GM23338 (cell line): Measurements from ENCODE around the gene ENC1.

ENCODE experiments used
- CREB1 ChIP-seq: fragments of 250-450 bp; sonication (Bioruptor Pico); IDR thresholded peaks from 2 replicates; pipeline ENCODE4 v1.5.0; 2020; ENCODE audit warnings: low read depth, mild to moderate bottlenecking, moderate library complexity
- CTCF ChIP-seq, 2 experiments: fragments of 200-600 bp in 1 of 2; sonication (generic) in 1 of 2; conservative IDR thresholded peaks; 2 replicates each; pipeline versions ENCODE4 v1.5.1 to v1.6.1; 2016 to 2017; ENCODE audit warnings: antibody characterized with exemption in 2 of 2, low read depth in 2 of 2, mild to moderate bottlenecking in 2 of 2, moderate library complexity in 1 of 2
- ETS1 ChIP-seq: IDR thresholded peaks from 2 replicates; pipeline ENCODE4 v1.6.1; 2016; ENCODE audit warnings: antibody characterized with exemption
- EZH2 ChIP-seq: fragments of 200-600 bp; sonication (generic); IDR thresholded peaks from one replicate; pipeline ENCODE4 v1.8.0; 2017; ENCODE audit warnings: antibody characterized with exemption, mild to moderate bottlenecking, low read depth; ENCODE audit not compliant: unreplicated experiment
- EZH2phosphoT487 ChIP-seq: fragments of 200-600 bp; sonication (generic); IDR thresholded peaks from one replicate; pipeline ENCODE4 v1.8.1; 2018; ENCODE audit warnings: antibody characterized with exemption; ENCODE audit not compliant: unreplicated experiment
- JUNB ChIP-seq: IDR thresholded peaks from one replicate; pipeline ENCODE4 v1.6.1; 2016; ENCODE audit warnings: antibody characterized with exemption; ENCODE audit not compliant: unreplicated experiment
- NANOG ChIP-seq: IDR thresholded peaks from 2 replicates; pipeline ENCODE4 v1.6.1; 2016; ENCODE audit warnings: antibody characterized with exemption, borderline replicate concordance
- POLR2AphosphoS5 ChIP-seq: IDR thresholded peaks from 2 replicates; pipeline ENCODE4 v1.6.1; 2016; ENCODE audit warnings: antibody characterized with exemption, low read depth
- REST ChIP-seq: IDR thresholded peaks from one replicate; pipeline ENCODE4 v1.6.1; 2018; ENCODE audit warnings: antibody characterized with exemption; ENCODE audit not compliant: unreplicated experiment
- STAT1 ChIP-seq: IDR thresholded peaks from one replicate; pipeline ENCODE4 v1.6.1; 2016; ENCODE audit warnings: antibody characterized with exemption; ENCODE audit not compliant: unreplicated experiment
- ZNF114 ChIP-seq: fragments of 250-450 bp; sonication (Bioruptor Pico); IDR thresholded peaks from 2 replicates; pipeline ENCODE4 v1.5.0; 2020; ENCODE audit warnings: mild to moderate bottlenecking, moderate library complexity
- ZNF331 ChIP-seq: fragments of 250-450 bp; sonication (Bioruptor Pico); IDR thresholded peaks from 2 replicates; pipeline ENCODE4 v1.5.0; 2020; ENCODE audit warnings: low read depth, mild to moderate bottlenecking, moderate library complexity
- ZNF462 ChIP-seq: fragments of 250-450 bp; sonication (Bioruptor Pico); IDR thresholded peaks from 2 replicates; pipeline ENCODE4 v1.5.0; 2020; ENCODE audit warnings: mild to moderate bottlenecking, moderate library complexity

- TF ChIP-seq REST (no peak), CTCF (conservative IDR thresholded peaks at IDR 0.05; ENCODE audit: low read depth in 2 of 2) (no peak), CREB1 (no peak), POLR2AphosphoS5 (no peak), EZH2 (no peak), EZH2phosphoT487 (no peak), ETS1 (no peak), ZNF331 (no peak), STAT1 (no peak), JUNB (no peak), ZNF462 (no peak), ZNF114 (CRISPR knock-in tag) (no peak), NANOG (no peak)
Measured at GRCh38 chr5:74589204-74590056, 51.1 kb downstream of the ENC1 start.
